Stimulated activated naive CD8-positive, alpha-beta T cell treated with anti-CD3 and anti-CD28 coated beads, Interleukin-15, Interleukin-2, amounts not matched to agents 100 U/mL and 50 U/mL, for 24 hours (primary cell): ENCODE data around the gene EPDR1.

Experiments used
- ATAC-seq: fragments of 150-1000 bp; cut with Tn5 transposase; one replicate; pipeline ENCODE4 v1.10.0; 2021
- DNase-seq: peaks from one replicate; pipeline ENCODE4 v3.0.0; 2021

Gene EPDR1

GRCh38 chr7:37981664-37982063 lies 61.2 kb downstream of the EPDR1 start:
- ATAC-seq (no peak), DNase-seq (no peak)

- DNase-seq, result no peak
- ATAC-seq, result no peak
These were observed 62.0 kb downstream of the EPDR1 start for GRCh38 chr7:37982423-37982822.

GRCh38 chr7:37984750-37985390 lies 64.4 kb downstream of the EPDR1 start:
- no peak for ATAC-seq
- no peak for DNase-seq

GRCh38 chr7:37986908-37987330 lies 66.5 kb downstream of the EPDR1 start:
- ATAC-seq (no peak), DNase-seq (no peak)

DNA sequence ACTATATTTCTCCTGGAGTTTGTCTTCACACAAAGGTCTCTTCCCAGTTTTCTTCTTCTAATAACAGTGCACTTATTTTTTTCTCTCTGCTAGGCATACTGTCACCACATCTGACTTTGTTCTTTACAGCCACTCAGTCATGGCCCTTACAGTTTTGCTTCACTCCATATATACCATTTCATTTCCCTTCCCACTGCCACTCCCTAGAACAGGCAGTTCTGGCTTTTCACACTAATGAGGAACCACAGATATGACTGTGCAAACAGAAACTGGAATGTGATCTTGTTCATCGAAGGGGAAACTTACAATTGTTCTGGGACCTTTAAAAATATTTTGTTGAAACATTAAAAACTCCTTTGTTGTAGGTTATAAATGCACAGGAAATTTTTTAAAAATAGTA lies 67.3 kb downstream of the EPDR1 start:
- ATAC-seq (no peak), DNase-seq (no peak)

GRCh38 chr7:37988721-37989650 lies 68.5 kb downstream of the EPDR1 start:
- ATAC-seq (no peak), DNase-seq (no peak)

- DNase-seq (no peak), ATAC-seq (no peak)
These were observed 69.9 kb downstream of the EPDR1 start for GRCh38 chr7:37990337-37990736.

DNA sequence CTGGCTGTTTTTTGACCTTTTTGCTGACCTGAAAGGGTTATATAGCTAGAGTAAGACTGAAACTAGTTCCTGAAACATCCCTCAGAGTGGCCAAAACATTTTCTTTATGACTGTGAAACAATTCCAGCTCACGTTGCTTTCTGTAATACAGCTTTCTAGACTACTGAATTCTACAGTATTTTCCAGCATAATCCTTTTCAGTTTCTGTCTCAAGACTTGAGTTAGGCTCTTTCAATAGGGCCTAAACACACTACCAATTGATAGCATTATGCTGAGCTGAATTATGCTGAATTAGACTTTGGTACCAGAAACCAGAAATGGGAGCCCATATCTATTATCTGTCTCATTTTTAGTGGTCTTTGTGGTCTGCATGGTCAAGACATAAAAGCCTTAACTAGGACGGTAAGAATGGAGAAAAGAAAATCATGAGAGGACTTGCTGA lies 72.6 kb downstream of the EPDR1 start:
- ATAC-seq (no peak), DNase-seq (no peak)

DNA sequence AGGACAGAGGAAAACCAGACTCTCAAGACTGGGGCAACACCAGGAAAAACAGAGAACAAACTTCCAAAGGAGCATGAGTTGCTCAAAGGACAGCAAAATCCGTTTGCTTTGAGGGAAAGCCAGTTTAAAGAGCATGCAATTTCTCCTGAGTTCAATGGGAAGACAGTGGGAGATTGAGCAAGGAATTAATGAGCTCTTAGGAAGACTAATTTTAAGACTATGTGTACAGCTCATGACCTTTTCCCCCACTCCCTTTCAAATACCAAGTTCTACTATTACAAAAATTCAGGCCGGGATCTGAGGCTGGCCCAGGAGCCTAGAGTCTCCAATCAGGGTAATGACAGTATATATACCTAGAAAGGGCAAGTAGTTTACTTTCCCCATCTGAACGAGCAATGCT lies 79.2 kb downstream of the EPDR1 start:
- ATAC-seq (no peak), DNase-seq (no peak)

DNA sequence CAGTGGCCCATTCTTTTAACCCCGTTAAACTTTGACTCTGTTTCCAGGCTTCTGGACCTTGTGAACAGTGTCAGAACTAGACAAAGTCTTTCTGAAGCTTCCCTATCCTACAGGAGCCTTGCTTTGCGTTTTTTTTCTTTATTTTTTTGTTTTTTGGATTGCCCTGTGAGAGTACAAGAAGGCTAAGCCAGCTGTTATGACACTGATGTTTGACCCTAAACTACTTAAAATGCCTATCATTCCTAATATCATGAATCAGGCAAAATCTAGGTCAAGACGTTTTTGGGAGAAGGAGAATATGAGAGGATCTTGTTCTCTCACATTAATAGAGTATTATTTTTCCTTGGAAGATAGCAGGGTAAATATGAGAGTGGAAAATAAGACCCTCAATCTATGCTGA lies 79.8 kb downstream of the EPDR1 start:
- no peak for DNase-seq

More for the DNA sequence above, 79.8 kb downstream of the EPDR1 start:
- ATAC-seq, result no peak
